Osteoblast (primary cell): ENCODE data around the gene FMO3. TPM values are rescaled to one million over a fixed set of nuclear protein-coding genes. Genes with fewer than 3 reads are reported as not detected.
A peak's percentile ranks its signal among the peaks of the same experiment; 100 is the strongest.

Experiments used
- DNase-seq: peaks from one replicate; pipeline ENCODE4 v3.0.0; 2011; ENCODE audit warnings: low spot score, mixed read lengths; ENCODE audit not compliant: insufficient read length; ENCODE audit errors: missing footprints
- H2AFZ ChIP-seq: 2 replicates; pipeline ENCODE4 v1.6.0; 2011; ENCODE audit warnings: mild to moderate bottlenecking, low read length
- H3K27ac ChIP-seq: 2 replicates; pipeline ENCODE4 v1.5.1; 2011; ENCODE audit warnings: mild to moderate bottlenecking, low read depth, low read length, moderate library complexity
- H3K27me3 ChIP-seq: 2 replicates; pipeline ENCODE4 v1.6.0; 2012; ENCODE audit warnings: mild to moderate bottlenecking, control low read depth, inconsistent platforms, low read length, moderate library complexity; ENCODE audit not compliant: insufficient read depth
- H3K36me3 ChIP-seq: 2 replicates; pipeline ENCODE4 v1.5.1; 2011; ENCODE audit warnings: mild to moderate bottlenecking, low read length, control low read depth, moderate library complexity; ENCODE audit not compliant: insufficient read depth
- H3K4me1 ChIP-seq: 2 replicates; pipeline ENCODE4 v1.5.1; 2011; ENCODE audit warnings: mild to moderate bottlenecking, low read length, control low read depth, moderate library complexity; ENCODE audit not compliant: insufficient read depth
- H3K4me2 ChIP-seq: 2 replicates; pipeline ENCODE4 v1.6.0; 2011; ENCODE audit warnings: mild to moderate bottlenecking, low read length; ENCODE audit not compliant: insufficient read depth
- H3K4me3 ChIP-seq: fragments of 200-600 bp; sonication (generic); 3 replicates; pipeline ENCODE4 v1.5.1; 2012; ENCODE audit warnings: mild to moderate bottlenecking, low read length, inconsistent platforms; ENCODE audit not compliant: insufficient read depth
- H3K79me2 ChIP-seq: 2 replicates; pipeline ENCODE4 v1.6.0; 2012; ENCODE audit warnings: mild to moderate bottlenecking, low read length, control low read depth, inconsistent platforms; ENCODE audit not compliant: insufficient read depth
- H3K9me3 ChIP-seq: 2 replicates; pipeline ENCODE4 v1.5.1; 2011; ENCODE audit warnings: low read depth, low read length, control low read depth
- H4K20me1 ChIP-seq: 2 replicates; pipeline ENCODE4 v1.6.0; 2012; ENCODE audit warnings: mild to moderate bottlenecking, low read length, control low read depth; ENCODE audit not compliant: insufficient read depth
- CTCF ChIP-seq: IDR thresholded peaks from 2 replicates; pipeline ENCODE4 v1.5.1; 2011; ENCODE audit warnings: mild to moderate bottlenecking, low read depth, low read length, moderate library complexity; ENCODE audit errors: extremely low read depth
- total RNA-seq: library from RNA; depleted of rRNA; stranded (reverse); fragments of >200 nt; gene quantifications from 2 replicates; pipeline ENCODE4 v1.2.3, GENCODE V29; 2012

Gene FMO3
- total RNA-seq, 1 donor = 44.5 TPM

- no peaks in the 10 kb centered on the region for H3K27me3 ChIP-seq
- H3K9me3 ChIP-seq = no peaks in the 10 kb centered on the region
- DNase-seq = no peak
- H3K4me1 ChIP-seq = no peaks in the 10 kb centered on the region
- H2AFZ ChIP-seq = no peak overlapping the region
- no peak overlapping the region for H3K4me2 ChIP-seq
- H3K36me3 ChIP-seq = no peaks in the 10 kb centered on the region
- no peak overlapping the region for H3K4me3 ChIP-seq
- H3K79me2 ChIP-seq = no peaks in the 10 kb centered on the region
- no peak for TF ChIP-seq CTCF
- H3K27ac ChIP-seq = no peak overlapping the region
- H4K20me1 ChIP-seq = no peaks in the 10 kb centered on the region
Observed at GRCh38 chr1:171084870-171085269, 5.8 kb upstream of the FMO3 start.

GRCh38 chr1:171087896-171088295, 2.8 kb upstream of the FMO3 start:
- TF ChIP-seq CTCF = no peak
- Histone ChIP-seq H3K36me3 (no peaks in the 10 kb centered on the region), H3K79me2 (no peaks in the 10 kb centered on the region), H4K20me1 (no peaks in the 10 kb centered on the region), H3K4me2 (no peak overlapping the region), H3K27ac (no peak overlapping the region), H2AFZ (no peak overlapping the region), H3K4me1 (no peaks in the 10 kb centered on the region), H3K9me3 (no peaks in the 10 kb centered on the region), H3K4me3 (no peak overlapping the region), H3K27me3 (no peaks in the 10 kb centered on the region)
- no peak for DNase-seq

GRCh38 chr1:171103862-171104261, 13.2 kb downstream of the FMO3 start:
- no peak for DNase-seq
- Histone ChIP-seq H3K9me3 (no peaks in the 10 kb centered on the region), H3K4me2 (no peak overlapping the region), H3K4me1 (no peaks in the 10 kb centered on the region), H3K27ac (no peak overlapping the region), H3K27me3 (no peaks in the 10 kb centered on the region), H3K36me3 (no peaks in the 10 kb centered on the region), H4K20me1 (no peaks in the 10 kb centered on the region), H2AFZ (peak overlapping the region; percentile 56), H3K4me3 (no peak overlapping the region), H3K79me2 (no peaks in the 10 kb centered on the region)
- TF ChIP-seq CTCF = no peak

- Histone ChIP-seq H3K4me2 (no peak overlapping the region), H3K9me3 (no peaks in the 10 kb centered on the region), H2AFZ (no peak overlapping the region), H3K27me3 (no peaks in the 10 kb centered on the region), H3K4me3 (no peak overlapping the region), H3K79me2 (no peaks in the 10 kb centered on the region), H4K20me1 (no peaks in the 10 kb centered on the region), H3K4me1 (peaks cover 5% of the 10 kb centered on the region), H3K27ac (no peak overlapping the region), H3K36me3 (no peaks in the 10 kb centered on the region)
- peak; percentile 10 for TF ChIP-seq CTCF
- no peak for DNase-seq
Observed at GRCh38 chr1:171107262-171107940, 16.7 kb downstream of the FMO3 start.
